NK-92 treated with Interleukin-12 subunit alpha and Interleukin-12 subunit beta, amount 100 ng/mL, for 24 hours (cell line): Measurements from ENCODE around the gene SMC1A.
"Not testable (repeated sequence)": the region's sequence is repeated elsewhere in the genome, so short reads cannot be mapped to it uniquely, and the experiment has no call there.

ENCODE experiments used
- DNase-seq: peaks from one replicate; lab custom pipeline; 2025; lab: John Stamatoyannopoulos, UW

The SMC1A gene

DNA sequence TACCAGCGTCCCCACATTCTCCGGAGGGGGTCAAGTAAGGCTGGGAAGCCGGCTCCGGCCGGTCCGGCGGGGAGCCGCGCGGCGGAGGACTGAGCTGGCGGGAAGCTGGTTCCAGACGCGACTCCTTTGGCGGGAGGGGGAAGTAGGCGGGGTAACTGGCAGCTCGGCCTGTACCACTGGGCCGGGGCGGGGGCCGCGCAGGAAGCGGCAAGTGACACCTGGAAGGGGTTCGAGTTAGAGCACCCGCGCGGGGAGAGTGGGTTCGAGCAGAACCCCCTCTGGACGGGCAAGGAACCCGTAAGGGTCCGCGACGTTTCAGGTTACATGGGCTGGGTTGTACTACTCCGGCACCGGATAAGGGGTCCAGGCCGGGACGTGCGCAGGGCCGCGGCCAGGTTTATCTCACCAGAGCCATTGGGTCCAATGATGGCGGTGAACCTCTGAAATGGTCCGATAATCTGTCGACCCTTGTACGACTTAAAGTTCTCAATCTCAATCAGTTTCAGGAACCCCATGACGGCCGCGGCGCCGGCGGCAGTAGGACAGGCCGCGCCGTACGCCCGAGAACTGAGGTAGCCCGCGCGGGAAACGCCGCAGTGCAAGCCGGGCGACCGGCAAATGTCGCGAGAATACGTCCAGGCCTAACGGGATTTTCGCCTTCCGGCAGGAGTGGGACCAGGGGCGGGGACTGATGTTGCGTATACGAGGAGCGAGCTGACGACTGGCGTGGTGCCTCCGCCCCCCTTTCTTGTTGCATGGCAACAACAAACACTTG is at the start of gene SMC1A:
Gene SMC1A, minus strand, starts transcription at position 569 of the 775 bp plus-strand sequence. Its CDS starts 54 bp downstream, at position 515.
- DNase-seq = peak; percentile 85

GRCh38 chrX:53471346-53471745 is 48.9 kb upstream of the SMC1A start:
- DNase-seq = no peak

DNA sequence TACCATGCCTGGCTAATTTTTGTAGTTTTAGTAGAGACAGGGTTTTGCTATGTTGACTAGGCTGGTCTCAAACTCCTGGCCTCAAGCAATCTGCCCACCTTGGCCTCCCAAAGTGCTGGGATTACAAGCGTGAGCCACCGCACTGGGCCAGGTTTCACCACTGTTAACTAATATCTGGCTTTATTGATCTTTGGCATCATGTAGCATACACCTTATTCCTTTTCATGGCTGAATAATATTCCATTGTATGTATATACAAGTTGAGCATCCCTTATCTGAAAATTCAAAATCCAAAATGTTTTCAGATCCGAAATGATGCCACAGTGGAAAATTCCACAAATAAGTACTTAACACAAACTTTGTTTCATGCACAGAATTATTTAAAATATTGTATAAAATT is 46.2 kb upstream of the SMC1A start:
- DNase-seq = not testable (repeated sequence)

DNA sequence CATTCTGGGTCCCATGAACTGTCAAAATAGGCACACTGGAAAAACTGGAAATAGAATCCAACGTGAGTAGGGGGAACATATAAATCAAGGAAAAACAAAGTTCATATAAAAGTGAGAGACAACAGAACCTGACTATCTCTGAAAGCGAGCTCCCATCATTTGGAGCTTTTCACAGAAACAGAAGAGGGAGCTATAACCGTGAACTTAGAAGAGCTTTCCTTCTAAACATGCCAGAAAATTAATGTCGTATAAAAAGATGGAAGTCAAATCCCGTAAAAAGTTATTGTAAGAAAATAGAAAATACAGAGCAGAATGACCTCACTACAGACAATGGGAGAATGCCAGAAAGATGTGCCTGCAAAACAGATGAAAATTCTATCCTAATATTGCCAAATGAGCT is 35.6 kb upstream of the SMC1A start:
- no peak for DNase-seq

DNA sequence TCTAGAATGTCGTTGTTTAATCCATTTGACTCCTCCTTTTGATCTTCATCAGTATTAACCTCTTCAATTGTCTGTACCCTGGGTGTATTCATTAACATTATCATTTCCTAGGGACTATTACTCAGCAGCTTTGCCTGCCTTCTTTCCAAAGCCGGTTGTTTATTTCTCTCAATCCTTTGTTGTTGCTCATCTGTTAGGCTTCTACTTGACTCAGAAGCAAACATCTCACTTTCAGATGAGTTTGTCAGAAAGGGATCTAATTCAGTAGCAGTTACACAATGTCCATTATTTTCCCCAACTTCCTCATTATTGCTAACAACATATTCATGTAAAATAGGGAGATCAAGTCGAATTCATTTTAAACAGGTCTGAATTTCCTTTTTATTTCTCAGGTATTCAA is 33.8 kb upstream of the SMC1A start:
- no peak for DNase-seq

- no peak for DNase-seq
Observed at GRCh38 chrX:53452812-53453211, 30.4 kb upstream of the SMC1A start.

DNA sequence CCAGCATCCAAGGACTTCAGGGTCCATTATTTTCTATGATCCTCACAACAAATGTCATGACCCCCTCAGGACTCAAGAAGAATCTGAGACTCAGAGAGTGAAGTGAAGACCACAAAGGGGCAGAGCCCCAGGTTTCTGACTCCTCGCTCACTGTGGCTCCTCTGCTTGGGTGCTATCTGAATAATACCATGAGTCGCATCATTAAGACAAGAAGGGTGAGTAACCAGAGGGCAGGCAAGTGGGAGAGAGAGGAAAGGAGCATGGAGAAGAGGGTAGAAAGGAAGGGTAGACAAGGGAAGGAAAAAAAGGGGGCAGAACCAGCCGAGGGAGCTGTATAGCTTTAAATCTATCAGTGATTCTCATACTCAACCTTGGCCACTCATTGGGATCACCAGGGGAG is 27.2 kb upstream of the SMC1A start:
- no peak for DNase-seq

GRCh38 chrX:53447441-53447840 is 25.0 kb upstream of the SMC1A start:
- no peak for DNase-seq

DNA sequence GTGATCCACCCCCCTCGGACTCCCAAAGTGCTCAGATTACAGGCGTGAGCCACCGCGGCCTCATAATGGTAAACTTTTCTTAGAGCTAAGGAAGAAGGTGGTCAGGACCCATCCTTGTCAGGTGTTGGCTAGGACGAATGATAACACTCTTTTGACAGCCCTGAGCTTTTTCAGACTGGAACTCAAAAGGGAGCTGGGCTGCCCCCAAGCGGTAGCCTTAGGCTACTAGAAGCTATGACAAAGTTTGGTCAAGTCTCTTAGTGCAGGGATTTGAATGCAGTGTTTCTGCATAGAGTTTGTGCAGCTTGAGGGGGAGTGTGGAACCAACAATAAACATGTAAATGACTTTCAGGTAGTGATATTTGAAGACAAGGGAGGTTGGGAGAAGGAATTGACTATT is 23.5 kb upstream of the SMC1A start:
- DNase-seq = peak; percentile 6

- DNase-seq = no peak
Observed at GRCh38 chrX:53442322-53442631, 19.8 kb upstream of the SMC1A start.

- DNase-seq = peak; percentile 82
Observed at GRCh38 chrX:53441531-53442321, 19.3 kb upstream of the SMC1A start.

- no peak for DNase-seq
Observed at GRCh38 chrX:53440621-53441517, 18.4 kb upstream of the SMC1A start.

DNA sequence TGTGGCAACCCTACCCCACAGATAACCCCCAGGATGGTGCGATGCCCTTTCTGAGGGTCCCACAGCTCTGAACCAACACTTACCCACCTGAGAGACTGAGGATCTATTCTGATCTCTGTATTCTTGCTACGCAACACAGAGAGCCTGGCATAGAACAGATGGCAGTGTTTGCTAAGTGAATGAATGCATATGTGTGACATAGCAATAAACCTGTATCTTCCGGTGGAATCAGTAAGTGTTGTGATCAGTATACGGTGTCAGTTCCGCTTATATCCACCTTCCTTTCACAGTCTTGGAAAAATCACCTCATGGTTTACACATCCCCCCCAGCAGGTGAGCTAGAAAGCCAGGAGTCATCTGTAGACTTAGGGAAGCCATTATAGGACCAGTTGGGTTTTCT is 17.6 kb upstream of the SMC1A start:
- DNase-seq = no peak

DNA sequence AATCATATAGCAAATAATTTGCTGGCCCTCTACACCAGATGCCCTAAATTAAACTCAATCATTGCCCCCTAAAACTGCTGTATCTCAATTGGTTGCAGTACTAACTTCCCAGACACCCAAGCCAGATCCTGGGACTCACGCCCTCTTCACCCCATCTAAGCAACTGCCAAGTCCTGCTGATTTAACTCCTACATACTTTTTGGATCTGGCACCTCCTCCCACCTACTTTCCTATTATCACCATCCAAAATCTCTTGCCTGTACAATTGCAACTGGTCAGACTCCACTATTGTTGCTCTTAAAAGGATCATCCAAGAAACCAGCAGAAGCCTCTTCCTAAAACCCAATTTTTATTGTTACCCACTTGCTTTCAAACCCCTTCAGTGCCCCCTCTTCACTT is 16.4 kb upstream of the SMC1A start:
- no peak for DNase-seq

DNA sequence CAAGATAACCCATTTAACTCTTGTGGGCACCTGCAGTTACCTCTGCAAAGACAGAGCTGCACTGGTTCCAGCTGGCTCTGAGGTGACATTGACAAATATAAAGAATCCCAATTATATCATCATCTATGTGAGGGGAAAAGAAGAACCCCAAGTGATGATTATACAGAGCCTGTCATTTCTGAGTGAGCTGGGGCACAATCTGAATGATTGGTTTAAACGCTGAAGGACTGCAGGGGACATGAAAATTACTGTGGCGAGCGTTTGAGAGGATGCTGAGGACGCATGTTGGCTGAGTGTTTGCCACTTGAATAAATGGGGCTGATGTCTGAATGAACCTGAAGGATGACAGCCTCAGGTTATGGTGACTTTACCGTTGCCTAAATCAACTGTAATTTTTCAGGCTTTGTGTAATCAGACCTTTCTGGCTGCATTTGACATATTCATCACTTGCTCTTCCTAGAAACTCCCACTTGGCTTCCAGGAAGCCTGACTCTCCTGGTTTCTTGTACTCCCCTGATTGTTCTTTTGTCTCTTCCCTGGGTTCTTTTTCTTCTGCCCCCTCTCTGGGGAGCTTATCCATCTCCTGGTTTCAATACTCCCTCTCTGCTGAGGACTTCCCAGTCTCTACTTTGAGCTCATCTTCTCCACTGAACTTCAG is 15.8 kb upstream of the SMC1A start:
- no peak for DNase-seq

GRCh38 chrX:53437206-53437605 is 14.8 kb upstream of the SMC1A start:
- no peak for DNase-seq

DNA sequence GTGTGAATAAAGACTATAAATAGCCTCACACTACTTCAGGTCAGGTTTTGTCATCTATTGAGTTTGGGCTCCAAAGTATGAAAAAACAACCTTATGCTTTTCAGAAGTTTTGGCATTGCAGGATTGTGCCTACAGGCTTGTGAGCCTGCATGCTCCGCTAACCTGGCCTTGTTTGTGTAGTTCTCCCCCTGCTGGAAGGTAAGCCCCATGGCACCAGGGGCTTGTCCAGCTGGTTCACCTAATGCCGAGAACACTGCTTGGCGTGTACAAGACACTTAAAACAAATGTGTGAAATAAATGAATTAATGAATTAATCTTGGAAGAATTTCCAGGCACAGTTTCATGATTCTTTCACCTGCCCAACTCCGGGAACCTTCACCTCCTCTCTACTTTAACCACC is 13.5 kb upstream of the SMC1A start:
- peak; percentile 25 for DNase-seq

DNA sequence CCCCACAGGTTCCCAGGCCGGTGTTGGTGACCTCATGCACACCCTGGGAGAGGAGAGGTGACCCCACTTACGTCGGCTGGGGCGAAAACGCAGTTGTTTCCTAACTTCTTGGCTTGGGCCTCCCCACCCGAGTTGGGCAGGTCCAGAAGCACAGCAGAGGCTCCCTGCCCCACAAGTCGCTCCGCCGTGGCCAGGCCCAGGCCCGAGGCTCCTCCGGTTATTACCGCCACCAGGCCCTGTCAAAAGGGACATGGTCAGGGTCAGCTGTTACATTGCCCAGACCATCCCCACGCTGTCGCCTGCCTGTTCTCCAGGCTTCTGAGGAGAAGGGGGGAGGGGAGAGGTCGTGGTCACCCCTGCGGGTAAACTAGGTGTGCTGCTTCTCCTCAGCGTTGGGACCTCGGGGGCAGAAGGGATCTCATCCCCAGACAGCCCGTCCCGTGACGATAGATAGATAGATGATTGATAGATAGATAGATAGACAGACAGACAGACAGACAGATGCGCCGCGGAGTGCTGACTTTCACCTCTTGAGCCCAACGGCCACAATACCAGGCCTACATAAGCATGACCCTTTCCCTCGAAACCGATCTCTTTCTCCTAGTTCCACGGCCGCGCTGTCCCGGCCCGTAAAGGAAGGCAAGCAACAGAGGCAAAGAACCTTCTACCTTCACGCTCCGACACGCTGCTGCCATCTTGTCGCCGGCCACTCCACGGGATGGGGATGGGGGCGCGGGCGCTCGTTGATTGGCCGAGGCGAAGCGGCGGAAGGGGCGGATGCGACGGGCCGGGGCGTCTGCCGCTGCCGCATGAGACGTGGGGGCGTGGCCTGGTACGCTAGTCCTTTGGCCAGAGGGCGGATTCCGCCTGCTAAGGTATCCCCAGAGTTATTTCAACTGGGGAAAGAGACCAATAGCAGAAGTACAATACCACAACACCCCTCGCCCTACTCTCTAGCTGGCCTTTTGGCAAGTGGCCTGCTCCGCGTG is 11.5 kb upstream of the SMC1A start, which contains the start of gene HSD17B10:
Gene HSD17B10, minus strand, starts transcription at position 720 of the 989 bp plus-strand sequence. Its CDS starts 25 bp downstream, at position 695.
- peak; percentile 74 for DNase-seq

- no peak for DNase-seq
Observed at GRCh38 chrX:53430231-53430630, 7.8 kb upstream of the SMC1A start.

- no peak for DNase-seq
Observed at GRCh38 chrX:53429755-53430154, 7.3 kb upstream of the SMC1A start.
